Activated T-cell treated with anti-CD3 and anti-CD28 coated beads, Interleukin-2, amount 50 U/mL, for 72 hours (primary cell): ENCODE measurements around the gene SPEF2. TPM values are rescaled to one million over a fixed set of nuclear protein-coding genes. Genes with fewer than 3 reads are reported as not detected.

ENCODE experiments used
- ATAC-seq, 2 donors: fragments of 150-1000 bp; cut with Tn5 transposase; replicated peaks in 1 of 2; 2 replicates each; pipeline ENCODE4 v1.10.0; 2021; ENCODE audit warnings: moderate library complexity in 2 of 2, mild to moderate bottlenecking in 1 of 2
- DNase-seq, 2 donors: peaks; one replicate each; pipeline ENCODE4 v3.0.0; 2021 to 2022; ENCODE audit warnings: mixed read lengths in 1 of 2
- H3K27ac Mint-ChIP-seq: one replicate; pipeline ENCODE4 v1.8.0; 2022; ENCODE audit warnings: mild to moderate bottlenecking, moderate library complexity, mixed read lengths
- H3K27me3 Mint-ChIP-seq: one replicate; pipeline ENCODE4 v1.8.0; 2022; ENCODE audit warnings: low read depth, mixed read lengths
- H3K36me3 Mint-ChIP-seq, 2 donors: one replicate each; pipeline ENCODE4 v1.8.0; 2022; ENCODE audit warnings: mixed read lengths in 2 of 2, mild to moderate bottlenecking in 1 of 2; ENCODE audit not compliant: insufficient read depth in 2 of 2
- H3K4me1 Mint-ChIP-seq: one replicate; pipeline ENCODE4 v1.8.0; 2022; ENCODE audit warnings: low read depth, mixed read lengths
- H3K4me3 Mint-ChIP-seq, 2 donors: one replicate each; pipeline ENCODE4 v1.8.0; 2022; ENCODE audit warnings: mild to moderate bottlenecking in 2 of 2, mixed read lengths in 2 of 2, moderate library complexity in 2 of 2
- H3K9me3 Mint-ChIP-seq, 2 donors: one replicate each; pipeline ENCODE4 v1.8.0; 2022; ENCODE audit warnings: mixed read lengths in 2 of 2
- total RNA-seq, 2 donors: library from RNA; stranded (reverse); gene quantifications; one replicate each; pipeline ENCODE4 v1.2.3, GENCODE V29; 2022

Gene SPEF2, protein sequence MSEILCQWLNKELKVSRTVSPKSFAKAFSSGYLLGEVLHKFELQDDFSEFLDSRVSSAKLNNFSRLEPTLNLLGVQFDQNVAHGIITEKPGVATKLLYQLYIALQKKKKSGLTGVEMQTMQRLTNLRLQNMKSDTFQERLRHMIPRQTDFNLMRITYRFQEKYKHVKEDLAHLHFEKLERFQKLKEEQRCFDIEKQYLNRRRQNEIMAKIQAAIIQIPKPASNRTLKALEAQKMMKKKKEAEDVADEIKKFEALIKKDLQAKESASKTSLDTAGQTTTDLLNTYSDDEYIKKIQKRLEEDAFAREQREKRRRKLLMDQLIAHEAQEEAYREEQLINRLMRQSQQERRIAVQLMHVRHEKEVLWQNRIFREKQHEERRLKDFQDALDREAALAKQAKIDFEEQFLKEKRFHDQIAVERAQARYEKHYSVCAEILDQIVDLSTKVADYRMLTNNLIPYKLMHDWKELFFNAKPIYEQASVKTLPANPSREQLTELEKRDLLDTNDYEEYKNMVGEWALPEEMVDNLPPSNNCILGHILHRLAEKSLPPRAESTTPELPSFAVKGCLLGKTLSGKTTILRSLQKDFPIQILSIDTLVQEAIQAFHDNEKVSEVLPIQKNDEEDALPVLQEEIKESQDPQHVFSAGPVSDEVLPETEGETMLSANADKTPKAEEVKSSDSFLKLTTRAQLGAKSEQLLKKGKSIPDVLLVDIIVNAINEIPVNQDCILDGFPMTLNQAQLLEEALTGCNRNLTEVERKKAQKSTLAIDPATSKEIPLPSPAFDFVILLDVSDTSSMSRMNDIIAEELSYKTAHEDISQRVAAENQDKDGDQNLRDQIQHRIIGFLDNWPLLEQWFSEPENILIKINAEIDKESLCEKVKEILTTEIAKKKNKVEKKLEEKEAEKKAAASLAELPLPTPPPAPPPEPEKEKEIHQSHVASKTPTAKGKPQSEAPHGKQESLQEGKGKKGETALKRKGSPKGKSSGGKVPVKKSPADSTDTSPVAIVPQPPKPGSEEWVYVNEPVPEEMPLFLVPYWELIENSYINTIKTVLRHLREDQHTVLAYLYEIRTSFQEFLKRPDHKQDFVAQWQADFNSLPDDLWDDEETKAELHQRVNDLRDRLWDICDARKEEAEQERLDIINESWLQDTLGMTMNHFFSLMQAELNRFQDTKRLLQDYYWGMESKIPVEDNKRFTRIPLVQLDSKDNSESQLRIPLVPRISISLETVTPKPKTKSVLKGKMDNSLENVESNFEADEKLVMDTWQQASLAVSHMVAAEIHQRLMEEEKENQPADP (N-terminal part only)
- 10 to 100 TPM; 17.9 to 19.1 TPM for total RNA-seq

GRCh38 chr5:35617435-35618303, at the start of gene SPEF2:
Gene SPEF2, plus strand, starts transcription at chr5:35617863. Its CDS starts 135 bp downstream, at chr5:35617998.
- DNase-seq: peak; percentile 85 to 86
- Mint-ChIP-seq H3K36me3 (peaks cover 13 to 22% of the 10 kb centered on the region in 2 donors), H3K4me3 (peak within 1 kb of the TSS; percentile 93 to 98), H3K27me3 (no peaks in the 10 kb centered on the region), H3K4me1 (peaks cover 45% of the 10 kb centered on the region), H3K27ac (peak within 1 kb of the TSS; percentile 98), H3K9me3 (peaks cover 2 to 10% of the 10 kb centered on the region in 2 donors)
- peak; percentile 93 to 94 for ATAC-seq

GRCh38 chr5:35575578-35575977, 42.1 kb upstream of the SPEF2 start:
- Mint-ChIP-seq H3K36me3 (peaks cover 1 to 2% of the 10 kb centered on the region in 2 donors), H3K27ac (no peak overlapping the region), H3K27me3 (peaks cover 14% of the 10 kb centered on the region), H3K4me1 (no peaks in the 10 kb centered on the region), H3K9me3 (peaks cover 4 to 6% of the 10 kb centered on the region in 2 donors), H3K4me3 (no peak overlapping the region)
- DNase-seq (no peak), ATAC-seq (no peak)

GRCh38 chr5:35587419-35587818, 30.2 kb upstream of the SPEF2 start:
- DNase-seq: no peak
- peaks cover 0 to 3% of the 10 kb centered on the region in 2 donors for H3K9me3 Mint-ChIP-seq
- H3K4me3 Mint-ChIP-seq: no peak overlapping the region
- H3K4me1 Mint-ChIP-seq: no peaks in the 10 kb centered on the region
- H3K27me3 Mint-ChIP-seq: peaks cover 65% of the 10 kb centered on the region
- ATAC-seq: no peak
- no peaks in the 10 kb centered on the region for H3K36me3 Mint-ChIP-seq
- H3K27ac Mint-ChIP-seq: no peak overlapping the region

- Mint-ChIP-seq H3K9me3 (no peaks in the 10 kb centered on the region), H3K4me1 (no peaks in the 10 kb centered on the region)
- ATAC-seq: peak; percentile 40 to 67
Measured at GRCh38 chr5:35593338-35593737, 24.3 kb upstream of the SPEF2 start.

GRCh38 chr5:35598707-35599370, 18.8 kb upstream of the SPEF2 start:
- no peaks in the 10 kb centered on the region for H3K4me1 Mint-ChIP-seq
- H3K36me3 Mint-ChIP-seq: peaks cover 2 to 6% of the 10 kb centered on the region in 2 donors
- peaks cover 3 to 5% of the 10 kb centered on the region in 2 donors for H3K9me3 Mint-ChIP-seq
- no peak overlapping the region for H3K4me3 Mint-ChIP-seq
- H3K27ac Mint-ChIP-seq: no peak overlapping the region
- ATAC-seq (no peak), DNase-seq (no peak)
- peaks cover 23% of the 10 kb centered on the region for H3K27me3 Mint-ChIP-seq

More at GRCh38 chr5:35593338-35593737, 24.3 kb upstream of the SPEF2 start:
- Mint-ChIP-seq H3K27ac (no peak overlapping the region), H3K36me3 (peaks cover 0 to 4% of the 10 kb centered on the region in 2 donors), H3K27me3 (peaks cover 42% of the 10 kb centered on the region), H3K4me3 (no peak overlapping the region)
- DNase-seq: peak in 1 of 2 donors; percentile 1

DNA sequence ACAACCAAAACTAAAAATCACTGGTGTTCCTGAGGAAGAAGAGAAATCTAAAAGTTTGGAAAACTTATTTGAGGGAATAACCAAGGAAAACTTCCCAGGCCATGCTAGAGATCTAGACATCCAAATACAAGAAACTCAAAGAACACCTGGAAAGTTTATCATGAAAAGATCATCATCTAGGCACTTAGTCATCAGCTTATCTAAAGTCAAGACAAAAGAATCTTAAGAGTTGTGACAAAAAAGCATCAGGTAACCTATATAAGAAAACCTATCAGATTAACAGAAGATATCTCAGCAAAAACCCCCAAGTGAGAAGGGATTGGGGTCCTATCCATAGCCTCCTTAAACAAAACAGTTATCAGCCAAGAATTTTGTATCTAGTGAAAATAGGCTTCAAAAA, 17.1 kb upstream of the SPEF2 start:
- DNase-seq (no peak), ATAC-seq (no peak)
- peaks cover 32% of the 10 kb centered on the region for H3K27me3 Mint-ChIP-seq
- H3K36me3 Mint-ChIP-seq: peaks cover 2 to 6% of the 10 kb centered on the region in 2 donors
- no peaks in the 10 kb centered on the region for H3K4me1 Mint-ChIP-seq
- no peak overlapping the region for H3K27ac Mint-ChIP-seq
- H3K9me3 Mint-ChIP-seq: peaks cover 8 to 9% of the 10 kb centered on the region in 2 donors
- H3K4me3 Mint-ChIP-seq: no peak overlapping the region

DNA sequence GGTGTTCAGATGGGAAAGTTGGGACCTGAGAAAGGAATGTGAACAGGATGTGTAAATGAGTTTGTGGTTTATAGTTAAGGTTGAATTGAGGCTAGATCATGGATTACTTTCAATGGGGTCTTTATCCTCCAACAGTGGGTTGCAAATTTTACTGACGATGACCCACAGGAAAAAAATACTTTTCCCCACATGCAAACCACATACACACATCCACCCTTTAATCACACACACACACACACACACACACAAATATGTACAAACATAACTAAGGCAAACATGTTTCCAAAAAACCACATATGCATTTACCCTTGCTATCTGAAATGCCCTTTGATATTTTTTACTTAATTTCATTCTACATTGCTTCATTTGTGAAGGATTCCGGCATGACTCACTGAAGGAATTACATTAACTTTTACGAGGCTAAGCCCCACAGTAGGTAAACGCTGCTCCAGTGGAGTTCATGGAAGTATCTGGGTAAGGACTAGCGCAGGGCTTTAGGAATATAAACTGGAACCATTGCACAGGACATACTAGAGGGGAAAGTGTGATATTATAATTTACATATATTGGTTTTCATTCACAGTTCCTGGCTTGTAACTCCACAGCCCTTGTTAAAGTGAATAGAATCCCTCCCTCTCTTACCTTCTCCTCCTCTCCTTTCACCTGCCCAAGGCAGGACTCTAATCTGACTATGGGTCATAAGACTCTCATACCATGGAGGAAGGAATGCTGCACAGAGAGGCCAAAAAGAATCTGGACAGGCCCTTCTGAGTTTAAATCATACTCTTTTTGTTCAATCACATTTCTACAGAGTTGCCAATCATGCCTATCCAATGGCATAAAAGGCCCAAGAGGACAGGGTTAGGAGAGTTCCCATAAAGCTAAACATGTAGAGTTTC, 8.5 kb upstream of the SPEF2 start:
- DNase-seq (no peak), ATAC-seq (no peak)
- no peak overlapping the region for H3K27ac Mint-ChIP-seq
- peaks cover 4 to 15% of the 10 kb centered on the region in 2 donors for H3K36me3 Mint-ChIP-seq
- peaks cover 6% of the 10 kb centered on the region for H3K27me3 Mint-ChIP-seq
- peaks cover 5 to 8% of the 10 kb centered on the region in 2 donors for H3K9me3 Mint-ChIP-seq
- no peak overlapping the region for H3K4me3 Mint-ChIP-seq
- H3K4me1 Mint-ChIP-seq: no peaks in the 10 kb centered on the region

GRCh38 chr5:35617060-35617434, 616 bp upstream of the SPEF2 start:
- peaks cover 13 to 22% of the 10 kb centered on the region in 2 donors for H3K36me3 Mint-ChIP-seq
- H3K4me3 Mint-ChIP-seq: peak overlapping the region; percentile 93 to 98
- H3K4me1 Mint-ChIP-seq: peaks cover 44% of the 10 kb centered on the region
- no peaks in the 10 kb centered on the region for H3K27me3 Mint-ChIP-seq
- peaks cover 2 to 10% of the 10 kb centered on the region in 2 donors for H3K9me3 Mint-ChIP-seq
- H3K27ac Mint-ChIP-seq: peak overlapping the region; percentile 98
- ATAC-seq (no peak), DNase-seq (no peak)

- Mint-ChIP-seq H3K9me3 (peaks cover 2 to 10% of the 10 kb centered on the region in 2 donors), H3K4me3 (peak overlapping the region; percentile 93 to 98), H3K27me3 (no peaks in the 10 kb centered on the region), H3K27ac (peak overlapping the region; percentile 89), H3K4me1 (peaks cover 51% of the 10 kb centered on the region), H3K36me3 (peaks cover 13 to 21% of the 10 kb centered on the region in 2 donors)
- ATAC-seq: no peak
- DNase-seq: no peak
Measured at GRCh38 chr5:35618304-35618636, 607 bp downstream of the SPEF2 start.

DNA sequence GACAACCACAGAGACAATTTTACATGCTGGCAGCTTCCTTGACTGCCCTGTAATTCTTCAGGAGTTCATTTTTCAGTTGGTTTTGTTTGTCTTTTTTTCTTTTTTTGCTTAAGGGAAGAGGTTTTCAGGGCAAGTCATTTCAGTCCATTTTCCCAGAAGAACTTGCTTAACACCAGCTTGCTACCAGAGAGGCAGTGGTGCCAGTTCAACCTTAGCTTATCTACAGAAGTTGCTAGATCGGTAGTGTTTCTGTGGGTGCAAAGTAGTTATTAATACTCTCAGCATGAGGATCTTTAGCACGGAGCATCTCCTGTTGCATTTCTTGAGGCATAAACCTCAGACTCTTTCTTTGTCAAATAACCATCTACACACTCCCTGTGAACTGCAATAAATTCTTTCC, 1.1 kb downstream of the SPEF2 start:
- DNase-seq (no peak), ATAC-seq (no peak)
- Mint-ChIP-seq H3K27ac (peak overlapping the region; percentile 89), H3K4me3 (peak overlapping the region; percentile 93 to 98), H3K27me3 (no peaks in the 10 kb centered on the region), H3K36me3 (peaks cover 13 to 16% of the 10 kb centered on the region in 2 donors), H3K9me3 (peaks cover 2 to 10% of the 10 kb centered on the region in 2 donors), H3K4me1 (peaks cover 53% of the 10 kb centered on the region)

DNA sequence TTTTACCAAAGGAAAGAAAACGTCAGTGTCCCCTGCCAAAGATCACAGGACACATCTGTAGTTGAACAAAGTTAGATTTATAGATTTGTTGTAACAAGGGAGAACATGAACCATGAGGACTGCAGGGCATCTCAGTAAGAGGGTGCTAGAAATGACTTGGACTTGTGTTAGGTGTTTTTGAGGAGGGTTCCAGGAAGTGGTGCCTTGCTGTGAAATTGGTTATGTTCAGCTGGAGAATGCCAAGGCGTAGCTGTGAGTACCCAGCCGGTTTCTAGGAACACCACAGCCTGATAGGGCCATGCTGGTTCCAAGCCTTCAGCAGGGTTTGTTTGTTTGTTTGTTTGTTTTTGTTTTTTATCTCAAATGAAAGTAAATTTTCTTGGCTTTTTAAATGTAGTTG, 5.3 kb downstream of the SPEF2 start:
- Mint-ChIP-seq H3K9me3 (no peaks in the 10 kb centered on the region), H3K36me3 (no peaks in the 10 kb centered on the region), H3K27ac (peak overlapping the region; percentile 13), H3K27me3 (no peaks in the 10 kb centered on the region), H3K4me3 (peak overlapping the region; percentile 17 to 40), H3K4me1 (peaks cover 56% of the 10 kb centered on the region)
- DNase-seq (peak; percentile 8 to 19), ATAC-seq (peak; percentile 38 to 48)
